Vagina (tissue), 2 donors: ENCODE measurements around the gene ZNF423. TPM values are rescaled to one million over a fixed set of nuclear protein-coding genes. Genes with fewer than 3 reads are reported as not detected.

Experiments
- DNase-seq, 2 donors: peaks; one replicate each; pipeline ENCODE4 v3.0.0-alpha.2; 2017; ENCODE audit errors: extremely low spot score in 2 of 2
- H3K27ac ChIP-seq: fragments of 200-600 bp; sonication (generic); one replicate; pipeline ENCODE4 v1.5.1; 2019
- H3K27me3 ChIP-seq: fragments of 200-600 bp; sonication (generic); one replicate; pipeline ENCODE4 v1.5.1; 2019
- H3K36me3 ChIP-seq, 2 donors: fragments of 200-600 bp; sonication (generic); one replicate each; pipeline ENCODE4 v1.5.1; 2017 to 2019
- H3K4me1 ChIP-seq: fragments of 200-600 bp; sonication (generic); one replicate; pipeline ENCODE4 v1.5.1; 2019
- H3K4me3 ChIP-seq, 2 donors: fragments of 200-600 bp; sonication (generic); 1 replicate in 1 of 2; 2 replicates in 1 of 2; pipeline ENCODE4 v1.5.1; 2016 to 2019
- H3K9me3 ChIP-seq: fragments of 200-600 bp; sonication (generic); one replicate; pipeline ENCODE4 v1.5.1; 2019
- POLR2A ChIP-seq, 2 donors: fragments of 450-650 bp; IDR thresholded peaks; one replicate each; pipeline ENCODE4 v1.6.1; 2017; ENCODE audit warnings: antibody characterized with exemption in 2 of 2, mild to moderate bottlenecking in 2 of 2, moderate library complexity in 2 of 2
- POLR2AphosphoS5 ChIP-seq, 2 donors: sonication (generic); formaldehyde crosslinking; IDR thresholded peaks; one replicate each; pipeline ENCODE4 v1.9.0; 2017; ENCODE audit warnings: antibody characterized with exemption in 2 of 2, mild to moderate bottlenecking in 2 of 2, low read depth in 1 of 2; ENCODE audit not compliant: insufficient read depth in 1 of 2
- intact Hi-C: fragments of 100-400 bp; cut with DNase I; formaldehyde crosslinking; loops from one replicate; pipeline ENCODE4 v1.15.1; 2023
- total RNA-seq: library from RNA; depleted of rRNA; stranded (reverse); fragments of >200 nt; gene quantifications from one replicate; pipeline ENCODE4 v1.2.3, GENCODE V29; 2016
- TF ChIP-seq, protein P1 (sequence below), 3 experiments: fragments of 450-650 bp in 2 of 3; fragments of 200-600 bp in 1 of 3; sonication (generic) in 1 of 3; IDR thresholded peaks; one replicate each; pipeline ENCODE4 v1.5.1; 2017 to 2019; ENCODE audit warnings: antibody characterized with exemption in 3 of 3, mild to moderate bottlenecking in 2 of 3, moderate library complexity in 2 of 3

ZNF423 gene
- total RNA-seq, 1 donor from 2014 or later = 10.3 TPM

- no peak overlapping the region for H3K4me3 ChIP-seq
- peaks cover 19% of the 10 kb centered on the region for H3K4me1 ChIP-seq
- H3K36me3 ChIP-seq = no peaks in the 10 kb centered on the region
- H3K9me3 ChIP-seq = no peaks in the 10 kb centered on the region
- H3K27ac ChIP-seq = no peak overlapping the region
- peak in 1 of 2 donors; percentile 55 for DNase-seq
- intact Hi-C loops = no loop called here
- no peaks in the 10 kb centered on the region for H3K27me3 ChIP-seq
- TF ChIP-seq POLR2AphosphoS5 (IDR thresholded peaks at IDR 0.05; ENCODE audit: insufficient read depth in 1 of 2, low read depth in 1 of 2) (no peak), POLR2A (IDR thresholded peaks at IDR 0.05) (no peak)
- TF ChIP-seq, protein P1, sequence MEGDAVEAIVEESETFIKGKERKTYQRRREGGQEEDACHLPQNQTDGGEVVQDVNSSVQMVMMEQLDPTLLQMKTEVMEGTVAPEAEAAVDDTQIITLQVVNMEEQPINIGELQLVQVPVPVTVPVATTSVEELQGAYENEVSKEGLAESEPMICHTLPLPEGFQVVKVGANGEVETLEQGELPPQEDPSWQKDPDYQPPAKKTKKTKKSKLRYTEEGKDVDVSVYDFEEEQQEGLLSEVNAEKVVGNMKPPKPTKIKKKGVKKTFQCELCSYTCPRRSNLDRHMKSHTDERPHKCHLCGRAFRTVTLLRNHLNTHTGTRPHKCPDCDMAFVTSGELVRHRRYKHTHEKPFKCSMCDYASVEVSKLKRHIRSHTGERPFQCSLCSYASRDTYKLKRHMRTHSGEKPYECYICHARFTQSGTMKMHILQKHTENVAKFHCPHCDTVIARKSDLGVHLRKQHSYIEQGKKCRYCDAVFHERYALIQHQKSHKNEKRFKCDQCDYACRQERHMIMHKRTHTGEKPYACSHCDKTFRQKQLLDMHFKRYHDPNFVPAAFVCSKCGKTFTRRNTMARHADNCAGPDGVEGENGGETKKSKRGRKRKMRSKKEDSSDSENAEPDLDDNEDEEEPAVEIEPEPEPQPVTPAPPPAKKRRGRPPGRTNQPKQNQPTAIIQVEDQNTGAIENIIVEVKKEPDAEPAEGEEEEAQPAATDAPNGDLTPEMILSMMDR (IDR thresholded peaks at IDR 0.05) = no peak
These were observed 261.0 kb downstream of the ZNF423 start for GRCh38 chr16:49594685-49595498.

DNA sequence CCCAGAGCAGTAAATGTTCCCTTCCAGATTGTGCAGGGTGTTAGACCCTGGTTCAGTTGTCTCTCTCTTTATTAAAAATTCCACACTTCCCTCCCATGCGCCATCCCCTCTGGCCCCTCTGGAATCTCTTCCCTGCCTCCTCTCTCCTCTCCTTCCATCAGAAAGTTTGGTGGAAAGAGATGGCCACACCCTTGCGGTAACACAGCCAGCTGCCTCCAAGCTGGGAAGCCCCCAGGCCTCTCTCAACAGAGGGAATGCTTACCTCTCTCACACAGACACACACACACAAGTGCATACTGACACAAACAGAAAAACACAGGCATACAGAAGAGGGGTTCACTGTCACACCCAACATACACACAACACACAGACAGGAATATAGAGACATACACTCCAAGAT lies 261.8 kb downstream of the ZNF423 start:
- no peak overlapping the region for H3K4me3 ChIP-seq
- H3K27ac ChIP-seq = no peak overlapping the region
- no peaks in the 10 kb centered on the region for H3K9me3 ChIP-seq
- intact Hi-C loops = no loop called here
- peak in 1 of 2 donors; percentile 61 for DNase-seq
- no peaks in the 10 kb centered on the region for H3K27me3 ChIP-seq
- peaks cover 19% of the 10 kb centered on the region for H3K4me1 ChIP-seq
- no peaks in the 10 kb centered on the region for H3K36me3 ChIP-seq
- TF ChIP-seq, protein P1 (IDR thresholded peaks at IDR 0.05) = no peak
- no peak for TF ChIP-seq POLR2AphosphoS5 (IDR thresholded peaks at IDR 0.05; ENCODE audit: insufficient read depth in 1 of 2, low read depth in 1 of 2)
- no peak for TF ChIP-seq POLR2A (IDR thresholded peaks at IDR 0.05)

DNA sequence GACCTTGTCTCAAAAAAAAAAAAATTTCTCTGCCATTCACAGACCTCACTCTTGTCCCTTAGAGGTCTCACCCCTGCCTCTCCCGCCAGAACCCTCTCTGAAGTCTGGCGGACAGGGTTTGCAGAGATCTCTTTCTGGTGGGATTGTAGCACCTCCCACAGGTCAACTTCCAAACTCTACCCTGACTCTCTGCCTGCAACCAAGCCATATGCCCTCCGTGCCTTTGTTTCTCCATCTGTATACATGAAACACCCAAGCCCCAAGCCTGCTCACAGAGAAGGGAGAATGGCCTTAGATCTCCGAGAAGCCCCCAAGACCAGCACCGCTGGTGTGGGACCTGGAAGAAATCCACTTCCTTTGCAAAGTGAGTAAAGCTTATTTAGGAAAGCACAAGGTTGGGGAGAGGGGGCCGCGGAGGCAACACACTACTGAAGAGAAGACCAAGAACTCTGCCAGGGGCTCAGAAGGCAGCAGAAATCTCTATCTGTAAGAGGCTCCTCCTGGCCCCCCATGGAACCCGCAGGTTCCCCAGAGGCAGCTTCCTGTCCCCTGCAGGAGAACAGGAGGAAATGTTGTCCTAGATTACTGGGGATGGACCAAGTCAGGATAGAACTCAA lies 262.4 kb downstream of the ZNF423 start:
- intact Hi-C loops = no loop called here
- no peaks in the 10 kb centered on the region for H3K27me3 ChIP-seq
- peak in 1 of 2 donors; percentile 81 for DNase-seq
- H3K9me3 ChIP-seq = no peaks in the 10 kb centered on the region
- TF ChIP-seq POLR2AphosphoS5 (IDR thresholded peaks at IDR 0.05; ENCODE audit: insufficient read depth in 1 of 2, low read depth in 1 of 2) (no peak), POLR2A (IDR thresholded peaks at IDR 0.05) (no peak)
- TF ChIP-seq, protein P1 (IDR thresholded peaks at IDR 0.05) = no peak
- no peak overlapping the region for H3K27ac ChIP-seq
- no peaks in the 10 kb centered on the region for H3K36me3 ChIP-seq
- H3K4me1 ChIP-seq = peaks cover 19% of the 10 kb centered on the region
- H3K4me3 ChIP-seq = no peak overlapping the region

GRCh38 chr16:49592546-49593423 lies 263.1 kb downstream of the ZNF423 start:
- Histone ChIP-seq H3K4me3 (no peak overlapping the region), H3K27me3 (no peaks in the 10 kb centered on the region), H3K4me1 (peaks cover 19% of the 10 kb centered on the region), H3K27ac (no peak overlapping the region), H3K36me3 (no peaks in the 10 kb centered on the region), H3K9me3 (no peaks in the 10 kb centered on the region)
- DNase-seq = peak; percentile 47 to 58
- TF ChIP-seq, protein P1 (IDR thresholded peaks at IDR 0.05) = peak; percentile 39 to 75 (median 73)
- no peak for TF ChIP-seq POLR2AphosphoS5 (IDR thresholded peaks at IDR 0.05; ENCODE audit: insufficient read depth in 1 of 2, low read depth in 1 of 2)
- no peak for TF ChIP-seq POLR2A (IDR thresholded peaks at IDR 0.05)
- intact Hi-C loops = no loop called here
